A549 (cell line): ENCODE data around the gene ROPN1. TPM values are rescaled to one million over a fixed set of nuclear protein-coding genes. Genes with fewer than 3 reads are reported as not detected.

Experiments
- ATAC-seq, 2 experiments: fragments of 200-7000 bp in 1 of 2; fragments of >200 bp in 1 of 2; cut with Nextera tagmentation in 1 of 2; cut with Tn5 transposase in 1 of 2; 3 replicates each; pipeline versions ENCODE4 v1.8.0 to v1.9.1; 2018 to 2020; ENCODE audit warnings: mild to moderate bottlenecking in 1 of 2, moderate library complexity in 1 of 2
- CTCF ChIA-PET: fragments of 300-600 bp; sonication (Branson Sonifier 250); formaldehyde crosslinking; extraction: SDS; loops from one replicate; lab custom pipeline; 2021; ENCODE audit warnings: antibody characterized with exemption, inconsistent platforms; lab: Yijun Ruan, JAX
- POLR2A ChIA-PET: fragments of 350-600 bp; formaldehyde crosslinking; extraction: SDS; loops from one replicate; lab custom pipeline; 2021; ENCODE audit warnings: antibody characterized with exemption, inconsistent platforms; lab: Yijun Ruan, JAX
- DNase-seq, 2 experiments: peaks; one replicate each; pipeline versions ENCODE4 v3.0.0 to v3.0.0-alpha.2; 2011 to 2016; ENCODE audit warnings: low read depth in 1 of 2, low spot score in 1 of 2
- FAIRE-seq: peaks from 2 replicates; lab custom pipeline; 2011; peaks lifted over from hg19 to GRCh38; lab: Jason Lieb, UNC
- H3K27ac ChIP-seq, 2 experiments: fragments of >200 bp; sonication (Bioruptor Twin); formaldehyde crosslinking; 3 replicates each; pipeline ENCODE4 v1.5.1; 2016 to 2017
- H3K4me1 ChIP-seq: fragments of >200 bp; sonication (Bioruptor Twin); formaldehyde crosslinking; 3 replicates; pipeline ENCODE4 v1.6.1; 2016
- H3K4me2 ChIP-seq: fragments of >200 bp; sonication (Bioruptor Twin); formaldehyde crosslinking; 3 replicates; pipeline ENCODE4 v1.6.1; 2016
- H3K4me3 ChIP-seq: fragments of >200 bp; sonication (Bioruptor Twin); formaldehyde crosslinking; 3 replicates; pipeline ENCODE4 v1.5.1; 2016
- H3K9me3 ChIP-seq: fragments of >200 bp; sonication (Bioruptor Twin); formaldehyde crosslinking; 3 replicates; pipeline ENCODE4 v1.6.1; 2016
- CEBPB ChIP-seq, 2 experiments: fragments of >200 bp in 1 of 2; sonication (Bioruptor Twin) in 1 of 2; formaldehyde crosslinking in 1 of 2; IDR thresholded peaks; 2 replicates each; pipeline ENCODE4 v1.6.1; 2012 to 2016
- CHD2 ChIP-seq: fragments of 150-350 bp; IDR thresholded peaks from 2 replicates; pipeline ENCODE4 v1.6.1; 2014; ENCODE audit warnings: low read length; ENCODE audit not compliant: partially characterized antibody
- EHF ChIP-seq: fragments of 250-450 bp; sonication (Bioruptor Pico); IDR thresholded peaks from 2 replicates; pipeline ENCODE4 v1.5.0; 2020; ENCODE audit warnings: mild to moderate bottlenecking
- EHMT2 ChIP-seq: fragments of 200-600 bp; sonication (generic); IDR thresholded peaks from 2 replicates; pipeline ENCODE4 v1.6.1; 2016; ENCODE audit warnings: antibody characterized with exemption, low read depth, mild to moderate bottlenecking, moderate library complexity
- ESRRA ChIP-seq: fragments of 150-350 bp; IDR thresholded peaks from 2 replicates; pipeline ENCODE4 v1.6.1; 2014; ENCODE audit warnings: mild to moderate bottlenecking, low read length, borderline replicate concordance
- FOXS1 ChIP-seq: fragments of 250-450 bp; sonication (Bioruptor Pico); IDR thresholded peaks from 2 replicates; pipeline ENCODE4 v1.5.0; 2020; ENCODE audit warnings: mild to moderate bottlenecking, moderate library complexity
- HOXA7 ChIP-seq: fragments of 250-450 bp; sonication (Bioruptor Pico); IDR thresholded peaks from 2 replicates; pipeline ENCODE4 v1.5.0; 2020; ENCODE audit warnings: mild to moderate bottlenecking, moderate library complexity
- HOXB13 ChIP-seq: fragments of 250-450 bp; sonication (Bioruptor Pico); IDR thresholded peaks from 2 replicates; pipeline ENCODE4 v1.5.0; 2020; ENCODE audit warnings: low read depth, mild to moderate bottlenecking, moderate library complexity
- JUNB ChIP-seq: fragments of >200 bp; sonication (Bioruptor Twin); formaldehyde crosslinking; IDR thresholded peaks from 2 replicates; pipeline ENCODE4 v1.6.1; 2016
- MAFK ChIP-seq: fragments of 450-650 bp; IDR thresholded peaks from 2 replicates; pipeline ENCODE4 v1.6.1; 2014; ENCODE audit not compliant: partially characterized antibody
- MAZ ChIP-seq: fragments of 150-350 bp; IDR thresholded peaks from 2 replicates; pipeline ENCODE4 v1.6.1; 2014; ENCODE audit warnings: antibody characterized with exemption, low read depth, low read length, borderline replicate concordance
- MYC ChIP-seq: IDR thresholded peaks from 2 replicates; pipeline ENCODE4 v1.6.1; 2012; ENCODE audit warnings: mild to moderate bottlenecking, inconsistent platforms, low read length, improper control_type of control experiment, borderline replicate concordance
- NFE2L2 ChIP-seq: fragments of 150-350 bp; conservative IDR thresholded peaks from 2 replicates; pipeline ENCODE4 v1.6.1; 2014; ENCODE audit warnings: low read length
- NPAS2 ChIP-seq: fragments of 250-450 bp; sonication (Bioruptor Pico); IDR thresholded peaks from 2 replicates; pipeline ENCODE4 v1.8.0; 2022; ENCODE audit warnings: mild to moderate bottlenecking, moderate library complexity, borderline replicate concordance
- PBX3 ChIP-seq: IDR thresholded peaks from 2 replicates; pipeline ENCODE4 v1.6.1; 2012
- PHF8 ChIP-seq: fragments of 200-600 bp; sonication (generic); IDR thresholded peaks from 2 replicates; pipeline ENCODE4 v1.6.1; 2016; ENCODE audit warnings: low read depth, mild to moderate bottlenecking, antibody characterized with exemption, moderate library complexity, borderline replicate concordance
- POLR2A ChIP-seq: IDR thresholded peaks from 2 replicates; pipeline ENCODE4 v1.6.1; 2012; ENCODE audit warnings: mild to moderate bottlenecking, low read length
- POLR2AphosphoS2 ChIP-seq: conservative IDR thresholded peaks from 2 replicates; pipeline ENCODE4 v1.6.1; 2012; ENCODE audit warnings: low read length, improper control_type of control experiment, inconsistent platforms
- RFX5 ChIP-seq: fragments of 450-650 bp; IDR thresholded peaks from 2 replicates; pipeline ENCODE4 v1.7.1; 2014; ENCODE audit warnings: antibody characterized with exemption, mild to moderate bottlenecking, moderate library complexity
- TFCP2L1 ChIP-seq: fragments of 250-450 bp; sonication (Bioruptor Pico); IDR thresholded peaks from 2 replicates; pipeline ENCODE4 v1.5.0; 2021; ENCODE audit warnings: mild to moderate bottlenecking
- TP53 ChIP-seq: fragments of 250-450 bp; sonication (Bioruptor Pico); IDR thresholded peaks from 2 replicates; pipeline ENCODE4 v1.5.0; 2021; ENCODE audit warnings: mild to moderate bottlenecking, moderate library complexity
- WGBS: methylation state at CpG from one replicate; pipeline ENCODE4 v1.1.6; 2017; ENCODE audit errors: missing lambda C conversion rate; 5-methylcytosine and 5-hydroxymethylcytosine counted together
- polyA plus RNA-seq, 4 experiments: library from polyadenylated mRNA; depleted of rRNA in 3 of 4; stranded (reverse); fragments of >200 nt; fragmentation: RNase III in 1 of 4; extraction: RNeasy Plus Mini Kit Qiagen cat#74134 plus additional on column Dnase treatment in 1 of 4; gene quantifications; 2 replicates in 3 of 4; 3 replicates in 1 of 4; pipeline ENCODE4 v1.2.3, GENCODE V29; 2011 to 2017
- TF ChIP-seq, protein P1 (sequence below): IDR thresholded peaks from 2 replicates; pipeline ENCODE4 v1.6.1; 2012
- TF ChIP-seq, protein P2 (sequence below): fragments of 200-600 bp; sonication (generic); IDR thresholded peaks from 2 replicates; pipeline ENCODE4 v1.6.1; 2016; ENCODE audit warnings: antibody characterized with exemption, mild to moderate bottlenecking, moderate library complexity
- TF ChIP-seq, protein P3 (sequence below): fragments of >200 bp; sonication (Bioruptor Twin); formaldehyde crosslinking; IDR thresholded peaks from 2 replicates; pipeline ENCODE4 v1.6.1; 2016
- TF ChIP-seq, protein P4 (sequence below): fragments of >200 bp; sonication (Bioruptor Twin); formaldehyde crosslinking; IDR thresholded peaks from 3 replicates; pipeline ENCODE4 v1.6.1; 2016

Gene ROPN1
- polyA plus RNA-seq, 2 of the 4 experiments (the other 2 are of a cell fraction): not detected

- Histone ChIP-seq H3K4me1 (no peaks in the 10 kb centered on the region), H3K27ac (no peak overlapping the region), H3K4me2 (no peak overlapping the region), H3K4me3 (no peak overlapping the region), H3K9me3 (peaks cover 10% of the 10 kb centered on the region; the same call in 2 of the 3 replicates)
- WGBS: 3% methylated on average over 2 of the region's 2 CpGs
- CTCF ChIA-PET: no interaction called here
- ATAC-seq (no peak), DNase-seq (no peak), FAIRE-seq (no peak)
- TF ChIP-seq POLR2AphosphoS2 (no peak), PHF8 (no peak), NFE2L2 (no peak), ESRRA (no peak), TP53 (no peak), CHD2 (no peak), MAZ (no peak), POLR2A (no peak), EHF (no peak)
- TF ChIP-seq, protein P1, sequence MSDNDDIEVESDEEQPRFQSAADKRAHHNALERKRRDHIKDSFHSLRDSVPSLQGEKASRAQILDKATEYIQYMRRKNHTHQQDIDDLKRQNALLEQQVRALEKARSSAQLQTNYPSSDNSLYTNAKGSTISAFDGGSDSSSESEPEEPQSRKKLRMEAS: no peak
- POLR2A ChIA-PET: no interaction called here
Observed at GRCh38 chr3:123997543-123997942, 5.6 kb upstream of the ROPN1 start.

GRCh38 chr3:123993818-123994217, 1.9 kb upstream of the ROPN1 start:
- TF ChIP-seq, protein P2, sequence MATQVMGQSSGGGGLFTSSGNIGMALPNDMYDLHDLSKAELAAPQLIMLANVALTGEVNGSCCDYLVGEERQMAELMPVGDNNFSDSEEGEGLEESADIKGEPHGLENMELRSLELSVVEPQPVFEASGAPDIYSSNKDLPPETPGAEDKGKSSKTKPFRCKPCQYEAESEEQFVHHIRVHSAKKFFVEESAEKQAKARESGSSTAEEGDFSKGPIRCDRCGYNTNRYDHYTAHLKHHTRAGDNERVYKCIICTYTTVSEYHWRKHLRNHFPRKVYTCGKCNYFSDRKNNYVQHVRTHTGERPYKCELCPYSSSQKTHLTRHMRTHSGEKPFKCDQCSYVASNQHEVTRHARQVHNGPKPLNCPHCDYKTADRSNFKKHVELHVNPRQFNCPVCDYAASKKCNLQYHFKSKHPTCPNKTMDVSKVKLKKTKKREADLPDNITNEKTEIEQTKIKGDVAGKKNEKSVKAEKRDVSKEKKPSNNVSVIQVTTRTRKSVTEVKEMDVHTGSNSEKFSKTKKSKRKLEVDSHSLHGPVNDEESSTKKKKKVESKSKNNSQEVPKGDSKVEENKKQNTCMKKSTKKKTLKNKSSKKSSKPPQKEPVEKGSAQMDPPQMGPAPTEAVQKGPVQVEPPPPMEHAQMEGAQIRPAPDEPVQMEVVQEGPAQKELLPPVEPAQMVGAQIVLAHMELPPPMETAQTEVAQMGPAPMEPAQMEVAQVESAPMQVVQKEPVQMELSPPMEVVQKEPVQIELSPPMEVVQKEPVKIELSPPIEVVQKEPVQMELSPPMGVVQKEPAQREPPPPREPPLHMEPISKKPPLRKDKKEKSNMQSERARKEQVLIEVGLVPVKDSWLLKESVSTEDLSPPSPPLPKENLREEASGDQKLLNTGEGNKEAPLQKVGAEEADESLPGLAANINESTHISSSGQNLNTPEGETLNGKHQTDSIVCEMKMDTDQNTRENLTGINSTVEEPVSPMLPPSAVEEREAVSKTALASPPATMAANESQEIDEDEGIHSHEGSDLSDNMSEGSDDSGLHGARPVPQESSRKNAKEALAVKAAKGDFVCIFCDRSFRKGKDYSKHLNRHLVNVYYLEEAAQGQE: no peak
- no peak for TF ChIP-seq MAZ
- no peak for TF ChIP-seq TP53
- TF ChIP-seq TFCP2L1 (CRISPR knock-in tag): no peak
- TF ChIP-seq NPAS2 (CRISPR knock-in tag): no peak
- TF ChIP-seq MYC: no peak
- TF ChIP-seq JUNB: no peak
- TF ChIP-seq, protein P3, sequence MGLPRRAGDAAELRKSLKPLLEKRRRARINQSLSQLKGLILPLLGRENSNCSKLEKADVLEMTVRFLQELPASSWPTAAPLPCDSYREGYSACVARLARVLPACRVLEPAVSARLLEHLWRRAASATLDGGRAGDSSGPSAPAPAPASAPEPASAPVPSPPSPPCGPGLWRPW: no peak
- TF ChIP-seq ESRRA: no peak
- no peak for TF ChIP-seq RFX5
- TF ChIP-seq POLR2AphosphoS2: no peak
- no peak for TF ChIP-seq PHF8
- 3% methylated on average over 1 of the region's 1 CpG for WGBS
- no peak overlapping the region for H3K27ac ChIP-seq
- no peaks in the 10 kb centered on the region for H3K4me1 ChIP-seq
- H3K9me3 ChIP-seq: peaks cover 14% of the 10 kb centered on the region; the same call in 2 of the 3 replicates
- no peak overlapping the region for H3K4me2 ChIP-seq
- no peak overlapping the region for H3K4me3 ChIP-seq
- CTCF ChIA-PET: no interaction called here
- DNase-seq (no peak), FAIRE-seq (no peak), ATAC-seq (no peak)
- POLR2A ChIA-PET: no interaction called here

- no peak for DNase-seq
- TF ChIP-seq PBX3: no peak
- no peak for TF ChIP-seq EHMT2
- TF ChIP-seq MAFK: no peak
- TF ChIP-seq CEBPB (IDR thresholded peaks at IDR 0.05): no peak
- TF ChIP-seq, protein P4, sequence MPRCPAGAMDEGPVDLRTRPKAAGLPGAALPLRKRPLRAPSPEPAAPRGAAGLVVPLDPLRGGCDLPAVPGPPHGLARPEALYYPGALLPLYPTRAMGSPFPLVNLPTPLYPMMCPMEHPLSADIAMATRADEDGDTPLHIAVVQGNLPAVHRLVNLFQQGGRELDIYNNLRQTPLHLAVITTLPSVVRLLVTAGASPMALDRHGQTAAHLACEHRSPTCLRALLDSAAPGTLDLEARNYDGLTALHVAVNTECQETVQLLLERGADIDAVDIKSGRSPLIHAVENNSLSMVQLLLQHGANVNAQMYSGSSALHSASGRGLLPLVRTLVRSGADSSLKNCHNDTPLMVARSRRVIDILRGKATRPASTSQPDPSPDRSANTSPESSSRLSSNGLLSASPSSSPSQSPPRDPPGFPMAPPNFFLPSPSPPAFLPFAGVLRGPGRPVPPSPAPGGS: no peak
- TF ChIP-seq FOXS1: no peak
- TF ChIP-seq HOXB13: no peak
- no peak for TF ChIP-seq HOXA7 (CRISPR knock-in tag)
- TF ChIP-seq, all 56 proteins: peak for 0
- FAIRE-seq (no peak), ATAC-seq (peak; percentile 12 to 39; a peak in 4 of 6 replicates)
- H3K4me3 ChIP-seq: no peak overlapping the region
- H3K9me3 ChIP-seq: peaks cover 21% of the 10 kb centered on the region
- H3K4me2 ChIP-seq: no peak overlapping the region
- 11% methylated on average over 3 of the region's 3 CpGs for WGBS
- ChIA-PET CTCF (interaction anchor here (1.0 to 1.2 kb wide), 2 partner anchors 28 to 90 kb away, joined by 3 read pairs; no protein-coding TSS in a partner anchor), POLR2A (no interaction called here)
- H3K27ac ChIP-seq: no peak overlapping the region
- no peaks in the 10 kb centered on the region for H3K4me1 ChIP-seq
Observed at GRCh38 chr3:123986427-123986826, 5.5 kb downstream of the ROPN1 start.
